Left lung (tissue), 10 donors: ENCODE data around the gene EZR. TPM values are rescaled to one million over a fixed set of nuclear protein-coding genes. Genes with fewer than 3 reads are reported as not detected.

Experiments used
- ATAC-seq: fragments of 200-7000 bp; cut with Tn5 transposase; one replicate; pipeline ENCODE4 v1.9.1; 2020; ENCODE audit warnings: moderate library complexity
- DNase-seq, 4 donors: peaks; one replicate each; pipeline ENCODE4 v3.0.0-alpha.2; 2013 to 2020
- H3K27ac ChIP-seq, 2 donors: fragments of 200-600 bp; sonication (generic) in 1 of 2; one replicate each; pipeline versions ENCODE4 v1.5.0 to v1.8.0; 2020 to 2021
- H3K27me3 ChIP-seq, 2 donors: fragments of 200-600 bp; sonication (generic) in 1 of 2; one replicate each; pipeline versions ENCODE4 v1.5.0 to v1.8.0; 2020 to 2021
- H3K36me3 ChIP-seq, 2 donors: fragments of 200-600 bp; sonication (generic) in 1 of 2; one replicate each; pipeline versions ENCODE4 v1.5.0 to v1.8.0; 2020 to 2021
- H3K4me1 ChIP-seq, 2 donors: fragments of 200-600 bp; one replicate each; pipeline ENCODE4 v1.8.0; 2021
- H3K4me3 ChIP-seq, 2 donors: fragments of 200-600 bp; sonication (generic) in 1 of 2; one replicate each; pipeline versions ENCODE4 v1.5.0 to v1.8.0; 2020 to 2021; ENCODE audit warnings: mild to moderate bottlenecking in 1 of 2
- H3K9me3 ChIP-seq, 2 donors: fragments of 200-600 bp; sonication (generic) in 1 of 2; one replicate each; pipeline versions ENCODE4 v1.5.0 to v1.8.0; 2020 to 2021
- CTCF ChIP-seq, 2 donors: fragments of 200-600 bp; sonication (generic) in 1 of 2; IDR thresholded peaks; one replicate each; pipeline versions ENCODE4 v1.5.0 to v1.8.0; 2021; ENCODE audit warnings: antibody characterized with exemption in 2 of 2
- intact Hi-C, 2 donors: fragments of 100-400 bp; cut with DNase I; formaldehyde crosslinking; loops; one replicate each; pipeline versions ENCODE4 v1.11.2 to v1.14.2; 2022
- polyA plus RNA-seq, 6 donors: library from polyadenylated mRNA; unstranded; fragments of 120-200 nt; gene quantifications; one replicate each; pipeline ENCODE4 v1.2.1, GENCODE V29; 2013; ENCODE audit not compliant: insufficient read length in 6 of 6
- total RNA-seq, 2 donors: library from RNA; stranded (reverse); fragmentation: NEBNext Ultra II Directional; extraction: Animal tissue kit (Norgen Biotek cat#: 25700); gene quantifications; one replicate each; pipeline ENCODE4 v1.2.1, GENCODE V29; 2021
- donor health status: DM: no; HTN: yes; CAD: no.
- donor health status: DM: no; HTN: no; CAD: no.

EZR gene
- total and polyA plus RNA-seq, 8 donors: 140 to 328 (median 161) TPM

- Histone ChIP-seq H3K27ac (peak overlapping the region; percentile 92 to 98), H3K9me3 (no peaks in the 10 kb centered on the region), H3K4me3 (peak overlapping the region; percentile 80 to 86), H3K36me3 (peaks cover 0 to 13% of the 10 kb centered on the region in 2 donors), H3K4me1 (peaks cover 17 to 44% of the 10 kb centered on the region in 2 donors), H3K27me3 (no peaks in the 10 kb centered on the region)
- peak in 3 of 4 donors; percentile 85 to 97 (median 87) for DNase-seq
- no peak for TF ChIP-seq CTCF (IDR thresholded peaks at IDR 0.05)
- ATAC-seq: peak; percentile 80
- intact Hi-C loops: no loop called here
These were observed 1.2 kb downstream of the EZR start for GRCh38 chr6:158817728-158818580.

- Histone ChIP-seq H3K27ac (peak overlapping the region; percentile 92 to 98), H3K4me3 (peak overlapping the region; percentile 80 to 86), H3K4me1 (peaks cover 23 to 52% of the 10 kb centered on the region in 2 donors), H3K36me3 (peaks cover 0 to 13% of the 10 kb centered on the region in 2 donors), H3K27me3 (no peaks in the 10 kb centered on the region), H3K9me3 (no peaks in the 10 kb centered on the region)
- intact Hi-C loops: no loop called here
- DNase-seq (peak in 2 of 4 donors; percentile 46 to 60), ATAC-seq (peak; percentile 42)
- TF ChIP-seq CTCF (IDR thresholded peaks at IDR 0.05): no peak
These were observed 2.1 kb downstream of the EZR start for GRCh38 chr6:158816803-158817727.

- DNase-seq: no peak
- peaks cover 0 to 13% of the 10 kb centered on the region in 2 donors for H3K36me3 ChIP-seq
- intact Hi-C loops: no loop called here
These were observed 2.8 kb downstream of the EZR start for GRCh38 chr6:158816329-158816728.

GRCh38 chr6:158815907-158816306 is 3.3 kb downstream of the EZR start:
- no peaks in the 10 kb centered on the region for H3K9me3 ChIP-seq

More at GRCh38 chr6:158816329-158816728, 2.8 kb downstream of the EZR start:
- no peaks in the 10 kb centered on the region for H3K9me3 ChIP-seq
- no peaks in the 10 kb centered on the region for H3K27me3 ChIP-seq
- peak; percentile 16 for ATAC-seq
- peak overlapping the region; percentile 80 to 86 for H3K4me3 ChIP-seq
- peak overlapping the region; percentile 92 to 98 for H3K27ac ChIP-seq
- H3K4me1 ChIP-seq: peaks cover 25 to 60% of the 10 kb centered on the region in 2 donors
- TF ChIP-seq CTCF (IDR thresholded peaks at IDR 0.05): no peak

More at GRCh38 chr6:158815907-158816306, 3.3 kb downstream of the EZR start:
- Histone ChIP-seq H3K27me3 (no peaks in the 10 kb centered on the region), H3K4me1 (peaks cover 25 to 64% of the 10 kb centered on the region in 2 donors), H3K27ac (peak overlapping the region; percentile 11 to 98), H3K36me3 (peaks cover 0 to 13% of the 10 kb centered on the region in 2 donors), H3K4me3 (peak overlapping the region; percentile 80 to 86)
- no peak for TF ChIP-seq CTCF (IDR thresholded peaks at IDR 0.05)
- DNase-seq (no peak), ATAC-seq (no peak)
- intact Hi-C loops: no loop called here
